ENCODE data around the gene ALDH1A1.

The ALDH1A1 gene

DNA sequence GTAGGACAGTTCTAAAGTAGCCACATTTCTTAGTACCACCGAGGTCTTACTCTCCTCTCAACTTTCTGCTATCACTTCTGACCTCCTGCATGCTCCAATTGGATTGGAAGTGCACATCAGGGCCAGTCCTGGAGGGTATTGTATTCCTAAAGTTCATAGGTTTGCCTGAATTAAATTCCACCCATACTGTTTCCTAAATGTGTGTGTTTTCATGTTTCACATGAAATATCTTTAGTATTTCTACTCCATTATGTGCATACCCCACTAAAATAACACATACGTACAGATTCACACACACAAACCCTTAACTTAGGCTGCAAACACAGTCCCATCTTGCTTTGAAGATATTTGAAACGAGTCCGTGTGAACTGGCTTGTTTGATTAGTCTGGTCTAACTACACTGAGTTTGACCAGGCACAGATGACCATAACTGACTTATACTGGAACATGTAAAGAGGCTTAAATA, 24.8 kb downstream of the ALDH1A1 start:
- TF ChIP-seq TOX (CRISPR knock-in tag; IDR thresholded peaks at IDR 0.05; ENCODE audit: borderline replicate concordance) = no peak
- TF ChIP-seq, protein P1, sequence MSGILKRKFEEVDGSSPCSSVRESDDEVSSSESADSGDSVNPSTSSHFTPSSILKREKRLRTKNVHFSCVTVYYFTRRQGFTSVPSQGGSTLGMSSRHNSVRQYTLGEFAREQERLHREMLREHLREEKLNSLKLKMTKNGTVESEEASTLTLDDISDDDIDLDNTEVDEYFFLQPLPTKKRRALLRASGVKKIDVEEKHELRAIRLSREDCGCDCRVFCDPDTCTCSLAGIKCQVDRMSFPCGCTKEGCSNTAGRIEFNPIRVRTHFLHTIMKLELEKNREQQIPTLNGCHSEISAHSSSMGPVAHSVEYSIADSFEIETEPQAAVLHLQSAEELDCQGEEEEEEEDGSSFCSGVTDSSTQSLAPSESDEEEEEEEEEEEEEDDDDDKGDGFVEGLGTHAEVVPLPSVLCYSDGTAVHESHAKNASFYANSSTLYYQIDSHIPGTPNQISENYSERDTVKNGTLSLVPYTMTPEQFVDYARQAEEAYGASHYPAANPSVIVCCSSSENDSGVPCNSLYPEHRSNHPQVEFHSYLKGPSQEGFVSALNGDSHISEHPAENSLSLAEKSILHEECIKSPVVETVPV (CRISPR knock-in tag; IDR thresholded peaks at IDR 0.05) = no peak
- TF ChIP-seq, protein P2, sequence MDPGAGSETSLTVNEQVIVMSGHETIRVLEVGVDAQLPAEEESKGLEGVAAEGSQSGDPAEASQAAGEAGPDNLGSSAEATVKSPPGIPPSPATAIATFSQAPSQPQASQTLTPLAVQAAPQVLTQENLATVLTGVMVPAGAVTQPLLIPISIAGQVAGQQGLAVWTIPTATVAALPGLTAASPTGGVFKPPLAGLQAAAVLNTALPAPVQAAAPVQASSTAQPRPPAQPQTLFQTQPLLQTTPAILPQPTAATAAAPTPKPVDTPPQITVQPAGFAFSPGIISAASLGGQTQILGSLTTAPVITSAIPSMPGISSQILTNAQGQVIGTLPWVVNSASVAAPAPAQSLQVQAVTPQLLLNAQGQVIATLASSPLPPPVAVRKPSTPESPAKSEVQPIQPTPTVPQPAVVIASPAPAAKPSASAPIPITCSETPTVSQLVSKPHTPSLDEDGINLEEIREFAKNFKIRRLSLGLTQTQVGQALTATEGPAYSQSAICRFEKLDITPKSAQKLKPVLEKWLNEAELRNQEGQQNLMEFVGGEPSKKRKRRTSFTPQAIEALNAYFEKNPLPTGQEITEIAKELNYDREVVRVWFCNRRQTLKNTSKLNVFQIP (CRISPR knock-in tag; IDR thresholded peaks at IDR 0.05; ENCODE audit: borderline replicate concordance, low read depth) = no peak
- TF ChIP-seq ZC3H10 (CRISPR knock-in tag; IDR thresholded peaks at IDR 0.05) = no peak
- no peak for TF ChIP-seq RARB (CRISPR knock-in tag; IDR thresholded peaks at IDR 0.05)
- no peak for ATAC-seq

DNA sequence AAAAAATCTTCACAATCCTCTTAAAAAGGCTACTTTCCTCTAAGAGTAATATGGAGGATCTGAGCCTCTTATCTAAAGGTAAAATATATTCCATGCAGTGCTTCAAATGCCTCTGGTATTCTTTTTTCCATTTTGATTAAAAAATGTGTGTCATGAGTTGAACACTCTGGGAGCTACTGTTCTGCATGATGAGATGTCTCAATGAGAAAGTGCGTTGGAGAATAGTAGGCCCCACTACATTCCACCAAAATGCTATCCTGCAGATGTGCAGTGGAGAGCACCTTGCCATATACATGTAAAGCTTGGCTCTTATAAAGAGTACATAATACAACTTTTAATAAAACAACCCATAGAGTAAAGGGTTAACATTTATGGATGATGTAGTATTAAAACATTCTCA, 26.3 kb downstream of the ALDH1A1 start:
- no peak for ATAC-seq

DNA sequence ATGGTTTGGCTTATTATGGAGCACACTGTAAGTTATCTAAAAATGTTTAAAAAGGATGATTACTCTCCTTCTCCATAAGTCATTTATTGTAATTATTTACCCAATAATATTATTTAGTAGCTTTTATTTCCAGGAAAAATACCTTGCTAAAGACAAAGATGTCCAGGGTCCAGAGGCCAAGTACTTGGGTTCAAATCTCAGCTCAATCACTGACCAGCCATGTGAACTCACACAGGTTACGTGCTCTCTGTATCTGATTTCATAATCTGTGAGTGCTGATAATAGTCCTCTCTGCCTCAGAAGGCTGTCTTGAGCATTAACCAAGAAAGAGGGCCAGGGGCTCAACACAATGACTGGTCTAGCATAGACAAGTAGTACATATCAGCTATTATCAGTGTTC, 27.0 kb downstream of the ALDH1A1 start:
- TF ChIP-seq, protein P1 (CRISPR knock-in tag; IDR thresholded peaks at IDR 0.05) = no peak
- no peak for ATAC-seq

More for the DNA sequence above, 26.3 kb downstream of the ALDH1A1 start:
- TF ChIP-seq BACH2 (CRISPR knock-in tag; IDR thresholded peaks at IDR 0.05; ENCODE audit: borderline replicate concordance) = no peak
- TF ChIP-seq, protein P3, sequence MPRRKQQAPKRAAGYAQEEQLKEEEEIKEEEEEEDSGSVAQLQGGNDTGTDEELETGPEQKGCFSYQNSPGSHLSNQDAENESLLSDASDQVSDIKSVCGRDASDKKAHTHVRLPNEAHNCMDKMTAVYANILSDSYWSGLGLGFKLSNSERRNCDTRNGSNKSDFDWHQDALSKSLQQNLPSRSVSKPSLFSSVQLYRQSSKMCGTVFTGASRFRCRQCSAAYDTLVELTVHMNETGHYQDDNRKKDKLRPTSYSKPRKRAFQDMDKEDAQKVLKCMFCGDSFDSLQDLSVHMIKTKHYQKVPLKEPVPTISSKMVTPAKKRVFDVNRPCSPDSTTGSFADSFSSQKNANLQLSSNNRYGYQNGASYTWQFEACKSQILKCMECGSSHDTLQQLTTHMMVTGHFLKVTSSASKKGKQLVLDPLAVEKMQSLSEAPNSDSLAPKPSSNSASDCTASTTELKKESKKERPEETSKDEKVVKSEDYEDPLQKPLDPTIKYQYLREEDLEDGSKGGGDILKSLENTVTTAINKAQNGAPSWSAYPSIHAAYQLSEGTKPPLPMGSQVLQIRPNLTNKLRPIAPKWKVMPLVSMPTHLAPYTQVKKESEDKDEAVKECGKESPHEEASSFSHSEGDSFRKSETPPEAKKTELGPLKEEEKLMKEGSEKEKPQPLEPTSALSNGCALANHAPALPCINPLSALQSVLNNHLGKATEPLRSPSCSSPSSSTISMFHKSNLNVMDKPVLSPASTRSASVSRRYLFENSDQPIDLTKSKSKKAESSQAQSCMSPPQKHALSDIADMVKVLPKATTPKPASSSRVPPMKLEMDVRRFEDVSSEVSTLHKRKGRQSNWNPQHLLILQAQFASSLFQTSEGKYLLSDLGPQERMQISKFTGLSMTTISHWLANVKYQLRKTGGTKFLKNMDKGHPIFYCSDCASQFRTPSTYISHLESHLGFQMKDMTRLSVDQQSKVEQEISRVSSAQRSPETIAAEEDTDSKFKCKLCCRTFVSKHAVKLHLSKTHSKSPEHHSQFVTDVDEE (CRISPR knock-in tag; IDR thresholded peaks at IDR 0.05) = no peak

DNA sequence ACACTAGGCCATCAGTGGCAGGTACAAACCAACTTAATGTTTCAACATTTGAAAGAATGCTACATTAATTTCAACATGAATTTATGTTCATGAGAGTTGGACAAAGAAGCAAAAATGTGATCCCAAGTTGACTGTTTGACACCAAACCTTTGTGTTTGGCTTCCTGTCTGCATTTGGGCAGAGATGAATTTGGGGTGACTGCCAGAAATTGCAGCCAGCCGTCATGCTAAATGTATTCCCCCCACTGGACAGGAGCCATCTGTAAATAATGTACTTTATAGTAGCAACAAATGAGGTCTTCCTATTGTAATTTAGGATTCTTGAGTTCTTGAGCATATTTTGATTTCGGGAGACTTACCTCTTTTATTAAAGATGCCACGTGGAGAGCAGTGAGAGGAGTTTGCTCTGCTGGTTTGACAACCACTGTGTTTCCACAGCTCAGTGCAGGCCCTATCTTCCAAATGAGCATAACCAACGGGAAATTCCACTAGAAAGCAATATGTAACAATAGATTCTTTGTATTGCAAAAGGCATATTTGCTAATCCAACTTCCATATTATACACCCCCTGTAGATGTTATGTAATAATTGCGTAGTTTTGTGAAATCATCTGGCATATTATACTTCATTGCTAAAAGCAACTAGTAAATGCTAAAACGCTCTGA, 27.6 kb downstream of the ALDH1A1 start:
- ATAC-seq = no peak
- TF ChIP-seq RARB (CRISPR knock-in tag; IDR thresholded peaks at IDR 0.05) (no peak), ZFP30 (CRISPR knock-in tag; IDR thresholded peaks at IDR 0.05) (no peak), ISL1 (CRISPR knock-in tag; IDR thresholded peaks at IDR 0.05) (no peak), ZFP3 (CRISPR knock-in tag; IDR thresholded peaks at IDR 0.05) (no peak), OSR1 (CRISPR knock-in tag; IDR thresholded peaks at IDR 0.05) (no peak), ZNF8 (CRISPR knock-in tag; IDR thresholded peaks at IDR 0.05) (no peak), ZNF70 (CRISPR knock-in tag; IDR thresholded peaks at IDR 0.05) (no peak)
- TF ChIP-seq, protein P4, sequence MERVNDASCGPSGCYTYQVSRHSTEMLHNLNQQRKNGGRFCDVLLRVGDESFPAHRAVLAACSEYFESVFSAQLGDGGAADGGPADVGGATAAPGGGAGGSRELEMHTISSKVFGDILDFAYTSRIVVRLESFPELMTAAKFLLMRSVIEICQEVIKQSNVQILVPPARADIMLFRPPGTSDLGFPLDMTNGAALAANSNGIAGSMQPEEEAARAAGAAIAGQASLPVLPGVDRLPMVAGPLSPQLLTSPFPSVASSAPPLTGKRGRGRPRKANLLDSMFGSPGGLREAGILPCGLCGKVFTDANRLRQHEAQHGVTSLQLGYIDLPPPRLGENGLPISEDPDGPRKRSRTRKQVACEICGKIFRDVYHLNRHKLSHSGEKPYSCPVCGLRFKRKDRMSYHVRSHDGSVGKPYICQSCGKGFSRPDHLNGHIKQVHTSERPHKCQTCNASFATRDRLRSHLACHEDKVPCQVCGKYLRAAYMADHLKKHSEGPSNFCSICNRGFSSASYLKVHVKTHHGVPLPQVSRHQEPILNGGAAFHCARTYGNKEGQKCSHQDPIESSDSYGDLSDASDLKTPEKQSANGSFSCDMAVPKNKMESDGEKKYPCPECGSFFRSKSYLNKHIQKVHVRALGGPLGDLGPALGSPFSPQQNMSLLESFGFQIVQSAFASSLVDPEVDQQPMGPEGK (CRISPR knock-in tag; IDR thresholded peaks at IDR 0.05; ENCODE audit: borderline replicate concordance) = no peak
- TF ChIP-seq, protein P3 (CRISPR knock-in tag; IDR thresholded peaks at IDR 0.05) = no peak
- TF ChIP-seq, protein P5, sequence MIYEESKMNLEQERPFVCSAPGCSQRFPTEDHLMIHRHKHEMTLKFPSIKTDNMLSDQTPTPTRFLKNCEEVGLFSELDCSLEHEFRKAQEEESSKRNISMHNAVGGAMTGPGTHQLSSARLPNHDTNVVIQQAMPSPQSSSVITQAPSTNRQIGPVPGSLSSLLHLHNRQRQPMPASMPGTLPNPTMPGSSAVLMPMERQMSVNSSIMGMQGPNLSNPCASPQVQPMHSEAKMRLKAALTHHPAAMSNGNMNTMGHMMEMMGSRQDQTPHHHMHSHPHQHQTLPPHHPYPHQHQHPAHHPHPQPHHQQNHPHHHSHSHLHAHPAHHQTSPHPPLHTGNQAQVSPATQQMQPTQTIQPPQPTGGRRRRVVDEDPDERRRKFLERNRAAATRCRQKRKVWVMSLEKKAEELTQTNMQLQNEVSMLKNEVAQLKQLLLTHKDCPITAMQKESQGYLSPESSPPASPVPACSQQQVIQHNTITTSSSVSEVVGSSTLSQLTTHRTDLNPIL (CRISPR knock-in tag; IDR thresholded peaks at IDR 0.05; ENCODE audit: low read depth) = no peak
